Uterus (tissue), 4 donors: ENCODE data around the gene TMEM52B. TPM values are rescaled to one million over a fixed set of nuclear protein-coding genes. Genes with fewer than 3 reads are reported as not detected.

Experiments used
- DNase-seq, 2 donors: peaks; one replicate each; pipeline ENCODE4 v3.0.0-alpha.2; 2019 to 2020
- H3K27ac ChIP-seq, 2 donors: fragments of 200-600 bp; sonication (generic); 1 replicate in 1 of 2; 2 replicates in 1 of 2; pipeline ENCODE4 v1.5.1; 2016 to 2018
- H3K27me3 ChIP-seq, 2 donors: fragments of 200-600 bp; sonication (generic); one replicate each; pipeline ENCODE4 v1.5.1; 2018 to 2019; ENCODE audit warnings: control low read depth in 1 of 2
- H3K36me3 ChIP-seq, 2 donors: fragments of 200-600 bp; sonication (generic); one replicate each; pipeline ENCODE4 v1.5.1; 2019; ENCODE audit warnings: control low read depth in 1 of 2
- H3K4me1 ChIP-seq, 2 donors: fragments of 200-600 bp; sonication (generic); one replicate each; pipeline ENCODE4 v1.5.1; 2018 to 2019; ENCODE audit warnings: control low read depth in 1 of 2
- H3K4me3 ChIP-seq, 2 donors: fragments of 200-600 bp; sonication (generic); 1 replicate in 1 of 2; 2 replicates in 1 of 2; pipeline ENCODE4 v1.5.1; 2018 to 2019; ENCODE audit warnings: mild to moderate bottlenecking in 1 of 2
- H3K9me3 ChIP-seq, 2 donors: fragments of 200-600 bp; sonication (generic); one replicate each; pipeline ENCODE4 v1.5.1; 2019; ENCODE audit warnings: control low read depth in 1 of 2
- POLR2A ChIP-seq, 2 donors: fragments of 450-650 bp; IDR thresholded peaks; one replicate each; pipeline ENCODE4 v1.6.1; 2016; ENCODE audit warnings: antibody characterized with exemption in 2 of 2, mild to moderate bottlenecking in 1 of 2, moderate library complexity in 1 of 2
- intact Hi-C: fragments of 100-400 bp; cut with DNase I; formaldehyde crosslinking; loops from one replicate; pipeline ENCODE4 v1.15.1; 2023; ENCODE audit warnings: low total_unique reads
- total RNA-seq, 4 donors: library from RNA; depleted of rRNA in 3 of 4; stranded (reverse); fragments of >200 nt in 3 of 4; gene quantifications; one replicate each; pipeline versions ENCODE4 v1.1.0 to v1.2.4, GENCODE V29; 2014 to 2023
- TF ChIP-seq, protein P1 (sequence below), 4 experiments: fragments of 200-600 bp in 2 of 4; fragments of 450-650 bp in 2 of 4; sonication (generic) in 2 of 4; IDR thresholded peaks; one replicate each; pipeline ENCODE4 v1.5.1; 2016 to 2019; ENCODE audit warnings: antibody characterized with exemption in 4 of 4, mild to moderate bottlenecking in 2 of 4, moderate library complexity in 1 of 4
- donor health status: DM: yes; HTN: yes; CAD: no.

TMEM52B gene
- total RNA-seq, 4 donors from 2014 or later, result not detected

DNA sequence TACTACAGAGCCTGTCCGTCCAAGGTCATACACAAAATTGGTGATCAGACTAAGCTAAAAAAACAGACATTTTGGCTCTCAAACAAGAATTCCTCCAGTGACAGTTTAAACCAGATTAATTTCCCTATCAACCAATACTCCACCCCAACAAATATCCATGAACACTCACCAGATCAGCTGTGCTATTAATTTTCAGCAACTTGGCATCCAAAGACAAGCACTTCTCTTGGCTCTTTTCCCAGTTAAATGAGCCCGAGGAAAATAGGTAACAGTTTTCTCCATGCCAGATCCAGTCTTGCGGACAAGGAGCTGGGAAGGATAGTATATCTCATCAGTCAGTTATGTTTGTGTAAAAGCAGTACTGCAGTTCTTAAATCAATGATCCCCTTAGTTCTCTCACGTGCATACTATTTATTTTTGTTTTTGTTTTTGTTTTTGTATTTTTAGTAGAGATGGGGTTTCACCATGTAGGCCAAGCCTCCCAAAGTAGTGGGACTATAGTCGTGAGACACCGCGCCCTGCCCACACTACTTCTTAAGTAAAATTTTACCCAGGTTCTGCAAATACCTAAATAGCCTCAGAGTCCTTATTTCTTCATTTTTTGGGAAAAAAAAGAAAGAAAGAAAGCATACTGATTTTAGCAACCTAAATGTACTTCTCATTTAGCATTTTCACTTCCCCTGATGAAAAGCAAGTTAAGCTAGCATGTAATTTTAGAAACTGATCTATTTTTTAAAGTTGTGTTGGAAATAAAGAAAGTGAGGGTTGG lies 18.0 kb upstream of the TMEM52B start:
- no peaks in the 10 kb centered on the region for H3K4me1 ChIP-seq
- no peak overlapping the region for H3K27ac ChIP-seq
- H3K27me3 ChIP-seq, result no peaks in the 10 kb centered on the region
- no peaks in the 10 kb centered on the region for H3K36me3 ChIP-seq
- no peak overlapping the region for H3K4me3 ChIP-seq
- TF ChIP-seq POLR2A (IDR thresholded peaks at IDR 0.05), result no peak
- TF ChIP-seq, protein P1, sequence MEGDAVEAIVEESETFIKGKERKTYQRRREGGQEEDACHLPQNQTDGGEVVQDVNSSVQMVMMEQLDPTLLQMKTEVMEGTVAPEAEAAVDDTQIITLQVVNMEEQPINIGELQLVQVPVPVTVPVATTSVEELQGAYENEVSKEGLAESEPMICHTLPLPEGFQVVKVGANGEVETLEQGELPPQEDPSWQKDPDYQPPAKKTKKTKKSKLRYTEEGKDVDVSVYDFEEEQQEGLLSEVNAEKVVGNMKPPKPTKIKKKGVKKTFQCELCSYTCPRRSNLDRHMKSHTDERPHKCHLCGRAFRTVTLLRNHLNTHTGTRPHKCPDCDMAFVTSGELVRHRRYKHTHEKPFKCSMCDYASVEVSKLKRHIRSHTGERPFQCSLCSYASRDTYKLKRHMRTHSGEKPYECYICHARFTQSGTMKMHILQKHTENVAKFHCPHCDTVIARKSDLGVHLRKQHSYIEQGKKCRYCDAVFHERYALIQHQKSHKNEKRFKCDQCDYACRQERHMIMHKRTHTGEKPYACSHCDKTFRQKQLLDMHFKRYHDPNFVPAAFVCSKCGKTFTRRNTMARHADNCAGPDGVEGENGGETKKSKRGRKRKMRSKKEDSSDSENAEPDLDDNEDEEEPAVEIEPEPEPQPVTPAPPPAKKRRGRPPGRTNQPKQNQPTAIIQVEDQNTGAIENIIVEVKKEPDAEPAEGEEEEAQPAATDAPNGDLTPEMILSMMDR (IDR thresholded peaks at IDR 0.05), result no peak
- intact Hi-C loops, result no loop called here
- H3K9me3 ChIP-seq, result no peaks in the 10 kb centered on the region
- no peak for DNase-seq

DNA sequence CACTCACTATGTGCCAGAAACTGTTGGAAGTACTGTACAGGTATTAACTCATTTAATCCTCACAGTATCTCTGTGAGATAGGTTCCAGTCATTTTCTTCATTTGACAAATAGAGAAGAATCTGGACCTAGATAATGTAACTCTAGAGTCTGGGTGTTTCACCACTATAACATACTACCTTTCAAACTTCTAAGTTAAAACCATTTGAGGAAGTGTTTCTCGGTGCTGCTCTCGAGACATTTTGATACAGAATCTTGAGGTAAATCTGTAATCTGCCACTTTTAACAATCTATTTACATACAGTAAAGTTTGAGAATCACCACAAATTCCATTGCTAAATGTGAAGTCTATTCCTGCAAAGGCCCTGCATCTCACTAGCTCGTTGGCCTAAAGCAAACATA lies 15.7 kb upstream of the TMEM52B start:
- Histone ChIP-seq H3K9me3 (no peaks in the 10 kb centered on the region), H3K4me3 (no peak overlapping the region), H3K27ac (no peak overlapping the region), H3K36me3 (no peaks in the 10 kb centered on the region), H3K4me1 (no peaks in the 10 kb centered on the region), H3K27me3 (no peaks in the 10 kb centered on the region)
- TF ChIP-seq, protein P1 (IDR thresholded peaks at IDR 0.05), result no peak
- intact Hi-C loops, result no loop called here
- no peak for DNase-seq

DNA sequence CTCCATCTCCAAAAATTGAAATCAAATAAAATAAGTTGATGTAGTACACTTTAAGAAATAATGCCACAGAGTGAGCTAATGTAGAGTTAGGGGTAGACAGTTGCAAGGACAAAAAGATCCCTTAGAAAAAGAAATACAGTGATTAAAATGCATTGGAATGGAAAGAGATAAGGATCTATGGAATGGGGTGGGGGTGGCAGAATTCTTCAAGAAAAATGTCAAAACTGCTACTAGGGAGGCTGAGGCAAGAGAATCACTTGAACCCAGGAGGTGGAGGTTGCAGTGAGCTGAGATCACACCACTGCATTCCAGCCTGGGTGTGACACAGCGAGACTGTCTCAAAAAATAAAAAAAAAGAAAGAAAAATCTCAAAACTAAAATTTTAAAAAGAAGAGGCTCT lies 13.4 kb upstream of the TMEM52B start:
- Histone ChIP-seq H3K27me3 (no peaks in the 10 kb centered on the region), H3K27ac (no peak overlapping the region), H3K4me3 (no peak overlapping the region), H3K4me1 (no peaks in the 10 kb centered on the region), H3K9me3 (no peaks in the 10 kb centered on the region), H3K36me3 (no peaks in the 10 kb centered on the region)
- DNase-seq, result no peak
- TF ChIP-seq POLR2A (IDR thresholded peaks at IDR 0.05), result no peak
- intact Hi-C loops, result no loop called here

GRCh38 chr12:10167599-10167998 lies 11.2 kb upstream of the TMEM52B start:
- Histone ChIP-seq H3K27me3 (no peaks in the 10 kb centered on the region), H3K4me3 (no peak overlapping the region), H3K4me1 (no peaks in the 10 kb centered on the region), H3K9me3 (no peaks in the 10 kb centered on the region), H3K27ac (no peak overlapping the region), H3K36me3 (no peaks in the 10 kb centered on the region)
- TF ChIP-seq POLR2A (IDR thresholded peaks at IDR 0.05), result no peak
- TF ChIP-seq, protein P1 (IDR thresholded peaks at IDR 0.05), result no peak
- intact Hi-C loops, result no loop called here
- no peak for DNase-seq

DNA sequence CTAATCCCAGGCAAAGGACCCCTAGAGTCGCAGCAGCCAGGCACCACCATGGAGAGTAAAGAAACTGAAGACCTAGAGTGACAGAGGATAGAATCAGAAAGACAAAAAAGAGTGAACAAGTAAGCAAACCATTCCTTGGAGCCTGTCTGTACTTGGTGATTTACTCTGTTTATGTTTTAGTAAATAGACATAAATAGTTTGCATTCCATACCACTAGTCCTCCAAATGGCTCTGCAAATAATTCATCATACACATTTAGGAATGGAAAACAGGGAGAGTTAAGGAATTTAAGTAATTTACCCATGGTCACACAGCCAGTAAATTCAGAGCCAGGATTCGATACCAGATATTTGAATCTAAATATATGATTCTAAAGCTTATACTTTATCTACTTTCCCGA lies 9.7 kb upstream of the TMEM52B start:
- H3K36me3 ChIP-seq, result no peaks in the 10 kb centered on the region
- no peak for TF ChIP-seq POLR2A (IDR thresholded peaks at IDR 0.05)
- TF ChIP-seq, protein P1 (IDR thresholded peaks at IDR 0.05), result no peak

More for the DNA sequence above, 9.7 kb upstream of the TMEM52B start:
- no peak overlapping the region for H3K27ac ChIP-seq
- no peaks in the 10 kb centered on the region for H3K9me3 ChIP-seq
- intact Hi-C loops, result no loop called here
- no peaks in the 10 kb centered on the region for H3K4me1 ChIP-seq
- H3K27me3 ChIP-seq, result no peaks in the 10 kb centered on the region
- no peak for DNase-seq
- H3K4me3 ChIP-seq, result no peak overlapping the region
